ENCODE results near the gene MEGF11.

DNA sequence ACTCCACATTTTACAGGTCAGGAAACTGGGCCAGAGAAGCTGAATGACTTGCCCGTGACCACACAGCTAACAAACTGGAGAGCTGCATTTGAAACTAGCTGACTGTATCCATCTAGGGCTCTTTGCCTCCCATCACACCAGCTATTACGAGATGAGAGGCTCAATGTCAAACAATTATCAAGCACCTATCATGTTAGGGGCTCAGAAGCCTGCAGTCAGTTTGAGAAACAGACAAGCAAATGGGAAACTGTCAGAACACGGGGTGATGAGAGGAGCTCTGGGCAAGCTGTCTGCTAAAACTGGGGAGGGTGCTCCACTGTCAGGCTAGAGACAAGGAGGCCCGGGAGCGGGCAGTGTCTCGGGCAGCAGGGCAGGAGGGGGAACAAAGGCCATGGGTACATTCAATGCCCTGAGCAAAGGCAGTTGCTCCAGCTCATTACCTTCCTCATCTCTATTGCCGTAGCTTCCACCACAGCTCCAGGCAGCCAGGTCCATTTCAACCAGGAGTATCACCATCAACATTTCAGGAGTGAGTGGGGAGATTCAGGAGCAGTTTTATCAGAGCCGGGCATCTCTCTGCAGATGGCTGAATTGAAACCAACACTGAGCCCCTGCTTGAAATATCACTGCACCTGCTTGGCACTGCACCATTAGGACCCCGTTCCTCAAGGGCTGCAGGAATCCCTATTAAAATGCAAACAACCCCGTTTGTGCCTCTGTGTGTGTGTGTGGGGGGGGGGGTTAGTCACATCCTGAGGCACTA is 261.6 kb downstream of the MEGF11 start:
- TF ChIP-seq CTCF (IDR thresholded peaks at IDR 0.05 in 8 of 11, conservative IDR thresholded peaks at IDR 0.05 in 3 of 11) (no peak), POLR2AphosphoS5 (IDR thresholded peaks at IDR 0.05) (no peak)
